ENCODE data around the gene ZNF70. TPM values are rescaled to one million over a fixed set of nuclear protein-coding genes. Genes with fewer than 3 reads are reported as not detected.

Gene ZNF70
- total and polyA plus RNA-seq, 2 of the 13 experiments (the other 11 are each of a cell fraction or from before 2014, with no cell fraction given): 0.62 to 3.6 TPM

- no peak for TF ChIP-seq ZNF746 (CRISPR knock-in tag; IDR thresholded peaks at IDR 0.05)
- TF ChIP-seq GMEB2 (CRISPR knock-in tag; IDR thresholded peaks at IDR 0.05; ENCODE audit: low read depth): no peak
- TF ChIP-seq ZNF710 (CRISPR knock-in tag; IDR thresholded peaks at IDR 0.05; ENCODE audit: borderline replicate concordance): peak; percentile 51; the same call in 1 of the 2 replicates
- TF ChIP-seq ZNF335 (CRISPR knock-in tag; IDR thresholded peaks at IDR 0.05): no peak; the same call in 1 of the 2 replicates
- no peak; the same call in none of the 2 replicates for TF ChIP-seq MXD4 (CRISPR knock-in tag; IDR thresholded peaks at IDR 0.05)
- peak; percentile 16; the same call in 1 of the 2 replicates for TF ChIP-seq ZNF275 (CRISPR knock-in tag; IDR thresholded peaks at IDR 0.05; ENCODE audit: borderline replicate concordance)
- TF ChIP-seq ZNF619 (CRISPR knock-in tag; IDR thresholded peaks at IDR 0.05): no peak
- no peak for TF ChIP-seq NFRKB (IDR thresholded peaks at IDR 0.05)
- TF ChIP-seq ZNF687 (CRISPR knock-in tag; IDR thresholded peaks at IDR 0.05): peak; percentile 95
- TF ChIP-seq ZMAT5 (CRISPR knock-in tag; IDR thresholded peaks at IDR 0.05; ENCODE audit: borderline replicate concordance, low read depth): no peak
- no peak; the same call in none of the 2 replicates for TF ChIP-seq ZNF777 (CRISPR knock-in tag; IDR thresholded peaks at IDR 0.05)
- no peak for TF ChIP-seq MLXIP (CRISPR knock-in tag; IDR thresholded peaks at IDR 0.05; ENCODE audit: borderline replicate concordance)
- no peak for TF ChIP-seq SMAD9 (CRISPR knock-in tag; IDR thresholded peaks at IDR 0.05)
- TF ChIP-seq ZNF382 (CRISPR knock-in tag; IDR thresholded peaks at IDR 0.05; ENCODE audit: borderline replicate concordance): no peak
- TF ChIP-seq SAFB2 (CRISPR knock-in tag; IDR thresholded peaks at IDR 0.05; ENCODE audit: borderline replicate concordance, low read depth): peak; percentile 66
Observed at GRCh38 chr22:23767673-23768548, 17.0 kb upstream of the ZNF70 start, which contains the start of gene CHCHD10 (continued).
